ENCODE measurements around the gene ARID1B. TPM values are rescaled to one million over a fixed set of nuclear protein-coding genes. Genes with fewer than 3 reads are reported as not detected.

The ARID1B gene
- total RNA-seq, 2 donors from 2014 or later = 74.0 to 110 TPM

DNA sequence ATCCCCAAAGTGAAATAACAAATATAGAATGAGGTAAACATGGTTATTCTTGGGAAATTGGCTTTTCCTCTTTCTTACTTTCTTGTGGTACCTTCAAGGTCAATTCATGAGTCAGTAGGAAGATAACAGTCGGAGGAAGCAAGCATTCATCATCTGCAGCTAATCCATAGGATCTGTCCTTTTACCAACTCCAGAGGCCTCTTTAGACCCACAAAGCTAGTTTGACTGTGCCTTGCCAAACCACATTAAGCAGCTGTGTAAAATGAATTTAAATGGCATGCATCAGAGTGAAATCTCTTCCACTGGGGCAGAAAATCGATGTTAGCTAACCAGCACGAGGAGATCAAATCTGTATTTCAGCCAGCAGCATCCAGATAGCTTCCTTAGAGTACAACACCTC is 374.8 kb downstream of the ARID1B start:
- DNase-seq = no peak
- Mint-ChIP-seq H3K27ac (no peak overlapping the region), H3K9me3 (peaks cover 6% of the 10 kb centered on the region), H3K27me3 (ENCODE audit: insufficient read depth) (no peaks in the 10 kb centered on the region), H3K4me1 (peaks cover 14% of the 10 kb centered on the region), H3K4me3 (no peak overlapping the region), H3K36me3 (ENCODE audit: low read depth) (peaks cover 32% of the 10 kb centered on the region)
- Histone ChIP-seq H3K36me3 (ENCODE audit: control insufficient read depth, insufficient read depth, low read length) (peaks cover 37% of the 10 kb centered on the region), H3K9ac (ENCODE audit: extremely low read depth, low read length, poor library complexity, severe bottlenecking) (no peak overlapping the region), H3K9me3 (ENCODE audit: control insufficient read depth, low read length) (no peaks in the 10 kb centered on the region), H3K4me3 (ENCODE audit: low read length) (no peak overlapping the region), H3K4me1 (ENCODE audit: control insufficient read depth, insufficient read depth, low read length) (peaks cover 5% of the 10 kb centered on the region), H3K27ac (ENCODE audit: low read depth, low read length) (no peak overlapping the region), H3K27me3 (ENCODE audit: control insufficient read depth, insufficient read depth, low read length, poor library complexity, severe bottlenecking) (no peaks in the 10 kb centered on the region)
- 92 to 93% methylated on average over 2 to 3 of the region's 3 CpGs for WGBS, 2 experiments (ENCODE audit: insufficient coverage in 1 of 2, insufficient read length in 1 of 2)
- TF ChIP-seq, protein P1, sequence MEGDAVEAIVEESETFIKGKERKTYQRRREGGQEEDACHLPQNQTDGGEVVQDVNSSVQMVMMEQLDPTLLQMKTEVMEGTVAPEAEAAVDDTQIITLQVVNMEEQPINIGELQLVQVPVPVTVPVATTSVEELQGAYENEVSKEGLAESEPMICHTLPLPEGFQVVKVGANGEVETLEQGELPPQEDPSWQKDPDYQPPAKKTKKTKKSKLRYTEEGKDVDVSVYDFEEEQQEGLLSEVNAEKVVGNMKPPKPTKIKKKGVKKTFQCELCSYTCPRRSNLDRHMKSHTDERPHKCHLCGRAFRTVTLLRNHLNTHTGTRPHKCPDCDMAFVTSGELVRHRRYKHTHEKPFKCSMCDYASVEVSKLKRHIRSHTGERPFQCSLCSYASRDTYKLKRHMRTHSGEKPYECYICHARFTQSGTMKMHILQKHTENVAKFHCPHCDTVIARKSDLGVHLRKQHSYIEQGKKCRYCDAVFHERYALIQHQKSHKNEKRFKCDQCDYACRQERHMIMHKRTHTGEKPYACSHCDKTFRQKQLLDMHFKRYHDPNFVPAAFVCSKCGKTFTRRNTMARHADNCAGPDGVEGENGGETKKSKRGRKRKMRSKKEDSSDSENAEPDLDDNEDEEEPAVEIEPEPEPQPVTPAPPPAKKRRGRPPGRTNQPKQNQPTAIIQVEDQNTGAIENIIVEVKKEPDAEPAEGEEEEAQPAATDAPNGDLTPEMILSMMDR (conservative IDR thresholded peaks at IDR 0.05) = no peak

DNA sequence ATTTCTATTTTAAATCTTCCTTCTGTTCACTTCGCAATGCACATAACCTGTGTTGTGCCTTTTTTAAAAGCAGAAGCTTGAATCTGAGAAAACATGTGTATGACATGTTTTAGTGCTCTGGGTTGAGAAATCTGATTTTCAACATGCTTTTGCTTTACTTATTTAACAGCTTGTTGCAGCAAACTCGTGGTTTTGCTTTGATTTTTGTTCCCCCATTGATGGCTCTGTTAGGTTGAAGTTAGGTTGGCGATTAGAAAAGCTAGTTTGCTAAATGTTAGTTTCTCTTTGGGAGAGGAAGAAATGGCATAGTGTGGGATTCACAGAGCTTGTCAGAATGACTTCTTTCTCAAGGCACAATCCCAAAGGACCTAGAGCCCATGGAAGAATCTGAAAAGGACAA is 375.4 kb downstream of the ARID1B start:
- Mint-ChIP-seq H3K4me3 (no peak overlapping the region), H3K27ac (no peak overlapping the region), H3K27me3 (ENCODE audit: insufficient read depth) (no peaks in the 10 kb centered on the region), H3K4me1 (peaks cover 20% of the 10 kb centered on the region), H3K9me3 (peaks cover 6% of the 10 kb centered on the region), H3K36me3 (ENCODE audit: low read depth) (peaks cover 32% of the 10 kb centered on the region)
- no peak for DNase-seq
- TF ChIP-seq, protein P1 (conservative IDR thresholded peaks at IDR 0.05) = no peak
- no peak overlapping the region for H3K27ac ChIP-seq (ENCODE audit: low read depth, low read length)
- H3K9ac ChIP-seq (ENCODE audit: extremely low read depth, low read length, poor library complexity, severe bottlenecking) = no peak overlapping the region
- H3K36me3 ChIP-seq (ENCODE audit: control insufficient read depth, insufficient read depth, low read length) = peaks cover 37% of the 10 kb centered on the region
- no peaks in the 10 kb centered on the region for H3K27me3 ChIP-seq (ENCODE audit: control insufficient read depth, insufficient read depth, low read length, poor library complexity, severe bottlenecking)
- WGBS, 2 experiments (ENCODE audit: insufficient coverage in 1 of 2, insufficient read length in 1 of 2) = 87 to 100% methylated on average over 3 of the region's 3 CpGs
- no peaks in the 10 kb centered on the region for H3K9me3 ChIP-seq (ENCODE audit: control insufficient read depth, low read length)
- no peak overlapping the region for H3K4me3 ChIP-seq (ENCODE audit: low read length)
- peaks cover 11% of the 10 kb centered on the region for H3K4me1 ChIP-seq (ENCODE audit: control insufficient read depth, insufficient read depth, low read length)

DNA sequence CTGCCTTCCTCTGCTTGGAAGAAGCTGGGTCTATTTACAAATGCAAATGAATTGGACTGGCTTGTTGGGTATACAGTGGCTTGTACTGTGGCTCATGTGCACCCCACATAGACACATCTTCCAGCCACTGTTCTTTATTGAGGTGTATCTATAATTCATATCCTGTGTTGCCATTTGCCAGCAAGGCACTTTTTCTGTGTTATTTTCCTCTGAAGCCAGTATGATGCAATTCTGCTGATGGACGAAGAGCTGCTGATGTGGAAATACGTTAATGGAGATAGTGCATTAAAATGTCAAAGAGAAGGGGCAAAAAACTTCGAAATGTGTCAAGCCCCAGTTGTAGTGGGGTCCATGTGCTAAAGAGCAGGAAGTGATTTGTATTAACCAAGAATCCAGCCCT is 378.6 kb downstream of the ARID1B start:
- Histone ChIP-seq H3K9me3 (ENCODE audit: control insufficient read depth, low read length) (no peaks in the 10 kb centered on the region), H3K4me1 (ENCODE audit: control insufficient read depth, insufficient read depth, low read length) (peaks cover 29% of the 10 kb centered on the region), H3K9ac (ENCODE audit: extremely low read depth, low read length, poor library complexity, severe bottlenecking) (no peak overlapping the region), H3K36me3 (ENCODE audit: control insufficient read depth, insufficient read depth, low read length) (peaks cover 20% of the 10 kb centered on the region), H3K4me3 (ENCODE audit: low read length) (no peak overlapping the region), H3K27ac (ENCODE audit: low read depth, low read length) (no peak overlapping the region), H3K27me3 (ENCODE audit: control insufficient read depth, insufficient read depth, low read length, poor library complexity, severe bottlenecking) (no peaks in the 10 kb centered on the region)
- H3K36me3 Mint-ChIP-seq (ENCODE audit: low read depth) = peaks cover 19% of the 10 kb centered on the region
- H3K9me3 Mint-ChIP-seq = no peaks in the 10 kb centered on the region
- peaks cover 51% of the 10 kb centered on the region for H3K4me1 Mint-ChIP-seq
- no peak overlapping the region for H3K27ac Mint-ChIP-seq
- TF ChIP-seq, protein P1 (conservative IDR thresholded peaks at IDR 0.05) = no peak
- no peak for DNase-seq
- no peaks in the 10 kb centered on the region for H3K27me3 Mint-ChIP-seq (ENCODE audit: insufficient read depth)
- 93 to 95% methylated on average over 3 of the region's 3 CpGs for WGBS, 2 experiments (ENCODE audit: insufficient coverage in 1 of 2, insufficient read length in 1 of 2)
- H3K4me3 Mint-ChIP-seq = no peak overlapping the region

All from endodermal cell (in vitro differentiated cells).